DOHH2 (cell line): ENCODE data around the gene ZNF800.

Experiments
- CTCF ChIP-seq: fragments of 200-600 bp; sonication (generic); IDR thresholded peaks from one replicate; pipeline ENCODE4 v1.5.1; 2014; ENCODE audit warnings: antibody characterized with exemption, mild to moderate bottlenecking, low read depth, low read length; ENCODE audit not compliant: poor library complexity, severe bottlenecking
- EZH2phosphoT487 ChIP-seq: fragments of 200-600 bp; sonication (generic); IDR thresholded peaks from 2 replicates; pipeline ENCODE4 v1.6.1; 2017; ENCODE audit warnings: borderline replicate concordance, mild to moderate bottlenecking, antibody characterized with exemption, low read length, moderate library complexity, mixed read lengths

GRCh38 chr7:127380479-127380878 is 12.0 kb downstream of the ZNF800 start:
- no peak for TF ChIP-seq CTCF
- no peak for TF ChIP-seq EZH2phosphoT487
